ENCODE data around the gene EIF2D. TPM values are rescaled to one million over a fixed set of nuclear protein-coding genes. Genes with fewer than 3 reads are reported as not detected.

Gene EIF2D
- total and polyA plus RNA-seq, 9 of the 15 experiments (the other 6 are each of a cell fraction or from before 2014, with no cell fraction given) = 81.1 to 138 (median 93.9) TPM

DNA sequence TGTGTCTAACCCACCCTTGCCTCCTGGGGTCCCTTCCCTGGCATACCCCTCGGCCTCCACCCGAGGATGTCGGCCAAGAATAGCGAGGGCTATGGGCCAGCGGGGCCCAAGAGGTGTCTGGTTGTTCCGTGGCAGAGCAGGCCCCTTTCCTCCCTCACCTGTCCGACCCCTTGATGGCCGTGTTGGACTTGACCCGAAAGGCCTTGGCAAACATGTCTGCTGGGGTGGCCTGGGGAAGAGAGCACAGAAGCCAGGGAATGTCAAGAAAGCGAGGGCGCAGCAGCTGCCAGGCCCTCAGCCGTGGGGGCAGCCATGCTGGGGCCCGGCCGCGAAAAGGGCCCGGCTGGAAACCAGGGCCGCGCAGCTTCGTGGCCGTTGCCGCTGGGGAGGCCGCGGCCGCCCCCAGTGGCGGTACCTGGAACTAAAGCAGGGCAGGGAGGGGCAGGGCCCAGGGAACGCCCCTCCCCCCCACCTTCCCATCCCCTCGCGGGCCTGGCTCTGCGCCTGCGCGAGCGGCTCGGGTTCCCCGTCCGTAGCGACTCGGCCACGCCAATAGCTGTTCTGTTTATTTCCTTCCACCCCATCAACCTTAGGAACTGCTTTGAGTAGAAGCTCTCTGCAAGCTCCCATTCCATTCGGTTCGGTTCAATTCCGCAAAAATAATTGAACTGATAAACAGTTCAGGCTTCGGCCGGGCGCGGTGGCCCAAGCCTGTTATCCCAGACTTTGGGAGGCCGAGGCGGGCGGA lies at the start of gene EIF2D (continued):
- TF ChIP-seq, protein P1, sequence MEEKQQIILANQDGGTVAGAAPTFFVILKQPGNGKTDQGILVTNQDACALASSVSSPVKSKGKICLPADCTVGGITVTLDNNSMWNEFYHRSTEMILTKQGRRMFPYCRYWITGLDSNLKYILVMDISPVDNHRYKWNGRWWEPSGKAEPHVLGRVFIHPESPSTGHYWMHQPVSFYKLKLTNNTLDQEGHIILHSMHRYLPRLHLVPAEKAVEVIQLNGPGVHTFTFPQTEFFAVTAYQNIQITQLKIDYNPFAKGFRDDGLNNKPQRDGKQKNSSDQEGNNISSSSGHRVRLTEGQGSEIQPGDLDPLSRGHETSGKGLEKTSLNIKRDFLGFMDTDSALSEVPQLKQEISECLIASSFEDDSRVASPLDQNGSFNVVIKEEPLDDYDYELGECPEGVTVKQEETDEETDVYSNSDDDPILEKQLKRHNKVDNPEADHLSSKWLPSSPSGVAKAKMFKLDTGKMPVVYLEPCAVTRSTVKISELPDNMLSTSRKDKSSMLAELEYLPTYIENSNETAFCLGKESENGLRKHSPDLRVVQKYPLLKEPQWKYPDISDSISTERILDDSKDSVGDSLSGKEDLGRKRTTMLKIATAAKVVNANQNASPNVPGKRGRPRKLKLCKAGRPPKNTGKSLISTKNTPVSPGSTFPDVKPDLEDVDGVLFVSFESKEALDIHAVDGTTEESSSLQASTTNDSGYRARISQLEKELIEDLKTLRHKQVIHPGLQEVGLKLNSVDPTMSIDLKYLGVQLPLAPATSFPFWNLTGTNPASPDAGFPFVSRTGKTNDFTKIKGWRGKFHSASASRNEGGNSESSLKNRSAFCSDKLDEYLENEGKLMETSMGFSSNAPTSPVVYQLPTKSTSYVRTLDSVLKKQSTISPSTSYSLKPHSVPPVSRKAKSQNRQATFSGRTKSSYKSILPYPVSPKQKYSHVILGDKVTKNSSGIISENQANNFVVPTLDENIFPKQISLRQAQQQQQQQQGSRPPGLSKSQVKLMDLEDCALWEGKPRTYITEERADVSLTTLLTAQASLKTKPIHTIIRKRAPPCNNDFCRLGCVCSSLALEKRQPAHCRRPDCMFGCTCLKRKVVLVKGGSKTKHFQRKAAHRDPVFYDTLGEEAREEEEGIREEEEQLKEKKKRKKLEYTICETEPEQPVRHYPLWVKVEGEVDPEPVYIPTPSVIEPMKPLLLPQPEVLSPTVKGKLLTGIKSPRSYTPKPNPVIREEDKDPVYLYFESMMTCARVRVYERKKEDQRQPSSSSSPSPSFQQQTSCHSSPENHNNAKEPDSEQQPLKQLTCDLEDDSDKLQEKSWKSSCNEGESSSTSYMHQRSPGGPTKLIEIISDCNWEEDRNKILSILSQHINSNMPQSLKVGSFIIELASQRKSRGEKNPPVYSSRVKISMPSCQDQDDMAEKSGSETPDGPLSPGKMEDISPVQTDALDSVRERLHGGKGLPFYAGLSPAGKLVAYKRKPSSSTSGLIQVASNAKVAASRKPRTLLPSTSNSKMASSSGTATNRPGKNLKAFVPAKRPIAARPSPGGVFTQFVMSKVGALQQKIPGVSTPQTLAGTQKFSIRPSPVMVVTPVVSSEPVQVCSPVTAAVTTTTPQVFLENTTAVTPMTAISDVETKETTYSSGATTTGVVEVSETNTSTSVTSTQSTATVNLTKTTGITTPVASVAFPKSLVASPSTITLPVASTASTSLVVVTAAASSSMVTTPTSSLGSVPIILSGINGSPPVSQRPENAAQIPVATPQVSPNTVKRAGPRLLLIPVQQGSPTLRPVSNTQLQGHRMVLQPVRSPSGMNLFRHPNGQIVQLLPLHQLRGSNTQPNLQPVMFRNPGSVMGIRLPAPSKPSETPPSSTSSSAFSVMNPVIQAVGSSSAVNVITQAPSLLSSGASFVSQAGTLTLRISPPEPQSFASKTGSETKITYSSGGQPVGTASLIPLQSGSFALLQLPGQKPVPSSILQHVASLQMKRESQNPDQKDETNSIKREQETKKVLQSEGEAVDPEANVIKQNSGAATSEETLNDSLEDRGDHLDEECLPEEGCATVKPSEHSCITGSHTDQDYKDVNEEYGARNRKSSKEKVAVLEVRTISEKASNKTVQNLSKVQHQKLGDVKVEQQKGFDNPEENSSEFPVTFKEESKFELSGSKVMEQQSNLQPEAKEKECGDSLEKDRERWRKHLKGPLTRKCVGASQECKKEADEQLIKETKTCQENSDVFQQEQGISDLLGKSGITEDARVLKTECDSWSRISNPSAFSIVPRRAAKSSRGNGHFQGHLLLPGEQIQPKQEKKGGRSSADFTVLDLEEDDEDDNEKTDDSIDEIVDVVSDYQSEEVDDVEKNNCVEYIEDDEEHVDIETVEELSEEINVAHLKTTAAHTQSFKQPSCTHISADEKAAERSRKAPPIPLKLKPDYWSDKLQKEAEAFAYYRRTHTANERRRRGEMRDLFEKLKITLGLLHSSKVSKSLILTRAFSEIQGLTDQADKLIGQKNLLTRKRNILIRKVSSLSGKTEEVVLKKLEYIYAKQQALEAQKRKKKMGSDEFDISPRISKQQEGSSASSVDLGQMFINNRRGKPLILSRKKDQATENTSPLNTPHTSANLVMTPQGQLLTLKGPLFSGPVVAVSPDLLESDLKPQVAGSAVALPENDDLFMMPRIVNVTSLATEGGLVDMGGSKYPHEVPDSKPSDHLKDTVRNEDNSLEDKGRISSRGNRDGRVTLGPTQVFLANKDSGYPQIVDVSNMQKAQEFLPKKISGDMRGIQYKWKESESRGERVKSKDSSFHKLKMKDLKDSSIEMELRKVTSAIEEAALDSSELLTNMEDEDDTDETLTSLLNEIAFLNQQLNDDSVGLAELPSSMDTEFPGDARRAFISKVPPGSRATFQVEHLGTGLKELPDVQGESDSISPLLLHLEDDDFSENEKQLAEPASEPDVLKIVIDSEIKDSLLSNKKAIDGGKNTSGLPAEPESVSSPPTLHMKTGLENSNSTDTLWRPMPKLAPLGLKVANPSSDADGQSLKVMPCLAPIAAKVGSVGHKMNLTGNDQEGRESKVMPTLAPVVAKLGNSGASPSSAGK (IDR thresholded peaks at IDR 0.05) = 0 out of 2 replicates have a peak, but pooled peaks have one; percentile 10
- TF ChIP-seq HEY1 (CRISPR knock-in tag; IDR thresholded peaks at IDR 0.05; ENCODE audit: borderline replicate concordance) (no peak; the same call in 1 of the 2 replicates), DNMT1 (IDR thresholded peaks at IDR 0.05) (0 out of 2 replicates have a peak, but pooled peaks have one; percentile 62), KLF1 (tag; IDR thresholded peaks at IDR 0.05) (peak; percentile 78), HSF4 (CRISPR knock-in tag; IDR thresholded peaks at IDR 0.05; ENCODE audit: borderline replicate concordance) (no peak), CXXC5 (CRISPR knock-in tag; IDR thresholded peaks at IDR 0.05) (peak; percentile 99), PTTG1 (tag; IDR thresholded peaks at IDR 0.05; ENCODE audit: low read depth) (no peak)
- TF ChIP-seq, protein P2, sequence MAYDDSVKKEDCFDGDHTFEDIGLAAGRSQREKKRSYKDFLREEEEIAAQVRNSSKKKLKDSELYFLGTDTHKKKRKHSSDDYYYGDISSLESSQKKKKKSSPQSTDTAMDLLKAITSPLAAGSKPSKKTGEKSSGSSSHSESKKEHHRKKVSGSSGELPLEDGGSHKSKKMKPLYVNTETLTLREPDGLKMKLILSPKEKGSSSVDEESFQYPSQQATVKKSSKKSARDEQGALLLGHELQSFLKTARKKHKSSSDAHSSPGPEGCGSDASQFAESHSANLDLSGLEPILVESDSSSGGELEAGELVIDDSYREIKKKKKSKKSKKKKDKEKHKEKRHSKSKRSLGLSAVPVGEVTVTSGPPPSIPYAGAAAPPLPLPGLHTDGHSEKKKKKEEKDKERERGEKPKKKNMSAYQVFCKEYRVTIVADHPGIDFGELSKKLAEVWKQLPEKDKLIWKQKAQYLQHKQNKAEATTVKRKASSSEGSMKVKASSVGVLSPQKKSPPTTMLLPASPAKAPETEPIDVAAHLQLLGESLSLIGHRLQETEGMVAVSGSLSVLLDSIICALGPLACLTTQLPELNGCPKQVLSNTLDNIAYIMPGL (CRISPR knock-in tag; IDR thresholded peaks at IDR 0.05) = peak; percentile 99
